SU-DHL-6 (cell line): Measurements from ENCODE around the gene CHIT1.

Experiments
- EZH2phosphoT487 ChIP-seq: fragments of 200-600 bp; sonication (generic), shearing (Covaris generic); conservative IDR thresholded peaks from 2 replicates; pipeline ENCODE4 v1.6.1; 2018; ENCODE audit warnings: mild to moderate bottlenecking, antibody characterized with exemption, low read length, moderate library complexity, mixed read lengths
- TF ChIP-seq, protein P1 (sequence below): fragments of 200-600 bp; sonication (generic); IDR thresholded peaks from one replicate; pipeline ENCODE4 v1.5.1; 2017; ENCODE audit warnings: antibody characterized with exemption, mild to moderate bottlenecking, low read length, moderate library complexity; ENCODE audit not compliant: insufficient read depth, poor library complexity, severe bottlenecking

DNA sequence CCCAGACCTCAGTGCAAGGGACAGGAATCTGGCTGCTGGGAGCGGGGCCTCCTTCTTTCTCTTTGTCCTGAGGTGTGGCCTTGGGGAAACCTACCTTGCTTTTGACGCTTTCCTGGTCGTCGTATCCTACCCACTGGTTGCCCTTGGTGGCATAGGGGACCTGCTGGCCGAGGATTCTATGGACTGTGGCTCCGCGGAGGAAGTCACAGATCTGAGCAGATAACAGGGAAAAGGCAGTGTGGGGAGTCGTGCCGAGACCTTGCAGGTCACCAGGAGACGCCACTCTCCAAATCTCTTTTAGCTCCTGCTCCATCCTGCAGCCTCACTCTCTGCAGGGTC is 49.8 kb downstream of the CHIT1 start:
- TF ChIP-seq, protein P1, sequence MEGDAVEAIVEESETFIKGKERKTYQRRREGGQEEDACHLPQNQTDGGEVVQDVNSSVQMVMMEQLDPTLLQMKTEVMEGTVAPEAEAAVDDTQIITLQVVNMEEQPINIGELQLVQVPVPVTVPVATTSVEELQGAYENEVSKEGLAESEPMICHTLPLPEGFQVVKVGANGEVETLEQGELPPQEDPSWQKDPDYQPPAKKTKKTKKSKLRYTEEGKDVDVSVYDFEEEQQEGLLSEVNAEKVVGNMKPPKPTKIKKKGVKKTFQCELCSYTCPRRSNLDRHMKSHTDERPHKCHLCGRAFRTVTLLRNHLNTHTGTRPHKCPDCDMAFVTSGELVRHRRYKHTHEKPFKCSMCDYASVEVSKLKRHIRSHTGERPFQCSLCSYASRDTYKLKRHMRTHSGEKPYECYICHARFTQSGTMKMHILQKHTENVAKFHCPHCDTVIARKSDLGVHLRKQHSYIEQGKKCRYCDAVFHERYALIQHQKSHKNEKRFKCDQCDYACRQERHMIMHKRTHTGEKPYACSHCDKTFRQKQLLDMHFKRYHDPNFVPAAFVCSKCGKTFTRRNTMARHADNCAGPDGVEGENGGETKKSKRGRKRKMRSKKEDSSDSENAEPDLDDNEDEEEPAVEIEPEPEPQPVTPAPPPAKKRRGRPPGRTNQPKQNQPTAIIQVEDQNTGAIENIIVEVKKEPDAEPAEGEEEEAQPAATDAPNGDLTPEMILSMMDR = no peak
- no peak for TF ChIP-seq EZH2phosphoT487
